GM10266 (cell line): Measurements from ENCODE around the gene PPARA.

ENCODE experiments used
- DNase-seq: peaks from one replicate; pipeline ENCODE4 v3.0.0; 2012; ENCODE audit errors: extremely low spot score
- TF ChIP-seq, protein P1 (sequence below): IDR thresholded peaks from 2 replicates; pipeline ENCODE4 v1.5.1; 2012; ENCODE audit warnings: mild to moderate bottlenecking, low read depth; ENCODE audit not compliant: control insufficient read depth, insufficient read depth; ENCODE audit errors: missing control alignments

The PPARA gene

DNA sequence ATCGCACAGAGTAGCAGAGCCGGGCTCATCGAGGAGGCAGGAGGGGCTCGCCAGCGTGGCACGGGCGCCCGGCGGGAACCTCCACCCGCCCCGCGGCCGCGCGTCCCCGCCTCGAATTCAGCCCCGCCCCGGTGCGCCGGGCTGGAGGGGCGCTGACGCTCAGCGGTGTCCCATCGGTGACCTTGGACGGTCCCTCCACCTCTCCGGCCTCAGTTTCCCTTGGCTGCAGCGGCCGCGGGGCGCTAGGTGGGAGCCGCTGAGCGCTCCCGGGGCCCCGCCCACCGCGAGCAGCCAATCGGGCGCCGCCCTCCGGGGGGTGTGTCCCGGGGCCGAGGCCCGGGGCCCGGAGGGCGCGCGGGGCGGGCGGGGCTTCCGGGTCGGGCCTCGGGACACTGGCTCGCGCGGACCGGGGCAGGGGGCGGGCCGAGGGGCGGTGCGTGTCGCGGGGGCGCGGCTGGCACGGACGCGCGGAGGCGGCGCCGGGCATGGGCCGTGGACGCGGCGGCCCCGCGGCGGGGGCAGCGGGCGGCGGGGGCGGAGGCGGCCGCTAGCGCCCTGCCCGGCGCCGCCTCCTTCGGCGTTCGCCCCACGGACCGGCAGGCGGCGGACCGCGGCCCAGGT is at the start of gene PPARA:
Gene PPARA, plus strand, starts transcription at position 493 of the 621 bp plus-strand sequence. CDS start 47,858 bp downstream, outside the sequence.
- TF ChIP-seq, protein P1, sequence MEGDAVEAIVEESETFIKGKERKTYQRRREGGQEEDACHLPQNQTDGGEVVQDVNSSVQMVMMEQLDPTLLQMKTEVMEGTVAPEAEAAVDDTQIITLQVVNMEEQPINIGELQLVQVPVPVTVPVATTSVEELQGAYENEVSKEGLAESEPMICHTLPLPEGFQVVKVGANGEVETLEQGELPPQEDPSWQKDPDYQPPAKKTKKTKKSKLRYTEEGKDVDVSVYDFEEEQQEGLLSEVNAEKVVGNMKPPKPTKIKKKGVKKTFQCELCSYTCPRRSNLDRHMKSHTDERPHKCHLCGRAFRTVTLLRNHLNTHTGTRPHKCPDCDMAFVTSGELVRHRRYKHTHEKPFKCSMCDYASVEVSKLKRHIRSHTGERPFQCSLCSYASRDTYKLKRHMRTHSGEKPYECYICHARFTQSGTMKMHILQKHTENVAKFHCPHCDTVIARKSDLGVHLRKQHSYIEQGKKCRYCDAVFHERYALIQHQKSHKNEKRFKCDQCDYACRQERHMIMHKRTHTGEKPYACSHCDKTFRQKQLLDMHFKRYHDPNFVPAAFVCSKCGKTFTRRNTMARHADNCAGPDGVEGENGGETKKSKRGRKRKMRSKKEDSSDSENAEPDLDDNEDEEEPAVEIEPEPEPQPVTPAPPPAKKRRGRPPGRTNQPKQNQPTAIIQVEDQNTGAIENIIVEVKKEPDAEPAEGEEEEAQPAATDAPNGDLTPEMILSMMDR = no peak
- DNase-seq = peak; percentile 100

DNA sequence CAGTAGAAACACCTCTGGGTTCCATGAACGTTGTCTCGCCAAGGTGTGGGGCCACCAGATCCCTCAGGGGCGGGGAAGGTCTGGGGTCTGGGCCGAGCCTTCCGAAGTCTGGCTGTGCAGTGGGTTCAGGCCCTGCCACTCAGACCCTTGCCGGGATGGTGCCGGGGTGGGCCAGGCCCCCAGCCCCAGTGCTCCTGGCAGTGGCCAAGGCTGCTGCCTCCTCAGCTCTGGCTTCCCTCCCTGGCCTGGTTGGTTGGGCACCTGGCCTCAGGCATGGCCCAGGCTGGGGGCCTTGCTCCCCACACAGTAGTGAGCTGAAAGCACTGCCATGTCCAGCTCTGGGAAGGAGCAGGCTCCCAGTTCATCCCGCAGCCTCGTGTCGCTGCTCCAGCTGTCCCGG is 48.2 kb upstream of the PPARA start:
- TF ChIP-seq, protein P1 = no peak
- no peak for DNase-seq

DNA sequence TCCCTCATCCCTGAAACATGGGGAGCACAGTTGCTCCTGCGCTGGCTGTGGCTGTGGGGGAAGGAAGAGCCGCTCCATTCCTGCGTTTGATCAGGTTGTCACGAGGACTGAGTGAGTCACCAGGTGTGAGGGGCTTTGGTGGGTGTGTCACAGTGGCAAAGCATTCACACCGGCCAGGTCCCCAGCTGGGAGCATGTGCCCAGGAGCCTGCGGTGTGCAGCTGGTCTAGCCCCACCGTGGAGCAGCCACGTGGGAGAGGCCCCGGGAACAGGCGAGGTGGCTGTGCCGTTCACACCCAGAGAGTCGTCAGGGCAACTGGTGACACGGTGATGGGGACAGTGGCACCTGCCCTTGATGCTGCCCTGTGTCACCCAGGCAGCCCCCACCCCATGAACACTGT is 47.6 kb upstream of the PPARA start:
- TF ChIP-seq, protein P1 = no peak
- no peak for DNase-seq

DNA sequence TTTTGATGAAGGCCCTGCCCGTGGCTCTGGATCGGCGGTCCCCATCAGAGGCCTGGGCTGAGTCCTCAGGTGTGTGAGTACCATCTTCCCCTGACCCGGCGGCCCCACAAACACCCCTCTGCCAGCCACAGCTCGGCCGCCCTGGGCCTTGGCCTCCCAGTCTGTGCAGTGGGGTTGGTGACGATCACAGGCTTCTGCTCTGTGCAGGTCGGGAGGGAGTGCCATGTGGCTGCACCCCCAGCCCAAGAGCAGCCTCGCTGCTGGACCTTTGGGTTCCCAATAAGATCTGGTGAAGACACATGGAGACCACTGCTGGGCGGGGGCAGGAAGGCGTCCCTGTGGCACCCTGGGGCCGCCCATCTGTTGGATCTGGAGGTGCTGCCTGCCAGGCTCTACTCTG is 47.1 kb upstream of the PPARA start:
- no peak for DNase-seq
- TF ChIP-seq, protein P1 = no peak

DNA sequence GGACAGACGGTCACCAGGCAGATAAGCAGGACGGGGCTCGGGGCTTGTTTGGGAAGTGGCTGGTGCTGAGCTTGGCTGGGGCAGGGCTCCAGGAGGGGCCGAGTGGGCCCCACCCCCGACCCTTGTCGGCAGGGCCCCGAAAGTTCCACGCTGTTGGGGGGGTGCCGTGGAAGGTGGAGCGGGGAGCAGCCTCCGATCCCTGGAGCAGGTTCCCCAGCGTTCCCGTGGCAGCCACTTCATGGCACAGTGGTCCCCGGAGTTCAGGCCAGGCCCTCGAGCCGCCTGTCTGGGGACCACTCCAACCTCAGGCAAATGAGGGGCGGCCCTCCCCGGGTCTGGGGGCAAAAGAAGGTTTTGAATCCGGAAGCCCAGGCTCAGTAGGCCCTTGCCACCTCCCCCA is 46.7 kb upstream of the PPARA start:
- TF ChIP-seq, protein P1 = no peak
- no peak for DNase-seq

DNA sequence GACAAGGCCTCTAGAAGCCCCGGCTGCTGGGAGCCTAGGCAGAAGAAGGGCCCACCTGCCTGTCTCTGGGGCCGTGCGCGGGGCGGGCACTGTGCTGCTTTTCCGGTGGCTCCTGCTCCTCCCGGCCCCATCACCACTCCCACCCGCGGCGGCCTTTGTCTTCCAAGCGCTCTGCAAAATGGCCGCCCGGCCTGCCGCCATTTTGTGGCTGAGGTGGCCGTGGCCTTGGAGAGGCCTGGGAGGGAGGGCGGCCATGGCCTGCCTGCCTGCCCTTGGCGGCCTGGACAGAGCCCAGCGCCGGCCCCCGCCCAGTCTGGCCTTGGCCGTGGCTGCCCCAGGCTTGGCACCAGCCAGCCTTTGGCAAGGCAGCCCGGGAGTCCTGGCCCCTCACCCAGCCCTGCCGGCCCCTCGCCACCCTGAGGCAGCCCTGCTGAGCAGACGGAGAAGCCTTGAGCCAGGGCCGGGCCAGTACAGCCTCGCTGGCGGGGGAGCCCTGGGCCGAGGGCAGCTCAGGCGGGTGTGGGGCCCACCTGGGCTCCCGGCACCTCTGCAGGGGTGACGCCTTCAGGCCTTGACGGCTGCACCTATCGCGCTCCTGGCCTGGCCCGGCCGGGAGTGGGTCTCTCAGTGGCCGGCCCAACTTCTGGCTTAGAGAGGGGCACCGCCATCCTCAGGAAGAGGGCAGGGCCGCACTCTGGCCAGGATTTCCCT is 46.0 kb upstream of the PPARA start:
- TF ChIP-seq, protein P1 = no peak

DNA sequence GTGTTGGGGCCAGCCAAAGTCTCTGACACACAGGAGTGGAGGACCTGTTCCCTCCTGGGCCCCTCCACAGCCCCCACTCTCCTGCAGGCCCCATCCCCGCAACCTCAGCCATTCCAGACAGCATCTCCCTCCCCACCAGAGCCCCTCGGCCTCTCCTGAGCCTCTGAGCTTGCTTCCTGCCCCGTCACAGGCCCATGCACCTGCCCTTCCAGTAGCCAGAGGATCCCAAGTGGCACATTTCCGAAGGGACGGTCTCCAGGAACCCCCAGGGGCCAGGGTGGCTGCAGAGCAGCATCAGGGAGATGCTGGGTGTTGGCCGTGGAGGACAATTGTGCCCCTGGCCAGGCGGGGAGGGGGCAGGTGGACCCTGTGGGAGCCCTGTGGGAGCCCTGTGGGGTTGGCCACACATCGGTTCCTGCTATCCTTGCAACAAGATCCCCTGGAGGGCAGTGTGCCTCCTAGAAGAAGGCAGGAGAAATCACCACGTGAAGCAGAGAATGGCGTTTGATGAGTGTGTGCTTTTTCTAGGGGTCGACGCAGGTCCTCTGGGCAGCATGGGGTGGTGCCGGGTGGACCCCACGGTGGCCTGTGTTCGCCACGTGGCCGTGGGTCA is 45.3 kb upstream of the PPARA start:
- no peak for DNase-seq
- TF ChIP-seq, protein P1 = no peak

More for the DNA sequence above, 46.0 kb upstream of the PPARA start:
- no peak for DNase-seq
